GM12873 (cell line): ENCODE results near the gene KRTAP24-1.

Source experiments
- CTCF ChIP-seq: IDR thresholded peaks from 2 replicates; pipeline ENCODE4 v1.5.1; 2012; ENCODE audit warnings: low read depth, mild to moderate bottlenecking, moderate library complexity, low read length, control low read depth; ENCODE audit not compliant: insufficient read depth; ENCODE audit errors: missing control alignments

Gene KRTAP24-1

DNA sequence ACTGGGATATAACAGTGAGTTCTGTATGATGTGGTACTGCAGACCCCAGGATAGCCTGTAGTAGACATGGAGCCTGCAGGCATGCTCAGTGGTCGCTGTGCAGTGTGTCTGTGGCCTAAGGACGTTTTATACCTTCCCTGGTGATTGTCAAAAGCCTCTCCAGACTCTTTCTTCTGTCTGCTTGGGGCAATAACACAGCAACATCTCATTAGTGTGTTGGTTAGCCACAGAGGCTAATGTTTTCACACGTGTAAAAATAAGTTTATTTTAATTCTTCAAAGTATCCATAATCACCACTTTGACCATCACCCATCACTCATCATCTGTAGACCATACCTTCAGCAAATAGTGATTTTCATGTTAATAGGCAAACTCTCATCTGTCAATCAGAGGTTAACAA is at the start of gene KRTAP24-1:
Gene KRTAP24-1, minus strand, starts transcription at position 101 of the 400 bp plus-strand sequence. Its CDS starts 18 bp downstream, at position 83.
- no peak for TF ChIP-seq CTCF

GRCh38 chr21:30329203-30329875 is 46.6 kb upstream of the KRTAP24-1 start:
- TF ChIP-seq CTCF, result no peak

DNA sequence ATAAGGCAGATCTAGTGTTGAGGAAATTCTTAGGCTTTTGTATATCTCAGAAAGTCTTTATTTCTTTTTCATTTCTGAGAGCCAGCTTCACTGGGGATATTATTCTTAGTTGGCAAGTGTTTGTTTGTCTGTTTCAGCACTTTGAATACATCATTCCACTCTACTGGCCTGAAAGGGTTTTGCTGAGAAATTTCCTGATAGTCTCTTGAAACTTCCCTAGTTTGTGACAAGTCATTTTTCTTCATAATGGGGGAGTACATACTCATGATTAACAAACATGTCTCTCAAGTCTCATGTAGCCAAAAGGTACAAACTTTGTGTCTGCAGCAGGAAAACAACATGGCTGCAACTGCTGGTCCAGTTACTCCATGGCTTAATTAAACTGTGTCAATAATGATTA is 43.6 kb upstream of the KRTAP24-1 start:
- TF ChIP-seq CTCF, result no peak

DNA sequence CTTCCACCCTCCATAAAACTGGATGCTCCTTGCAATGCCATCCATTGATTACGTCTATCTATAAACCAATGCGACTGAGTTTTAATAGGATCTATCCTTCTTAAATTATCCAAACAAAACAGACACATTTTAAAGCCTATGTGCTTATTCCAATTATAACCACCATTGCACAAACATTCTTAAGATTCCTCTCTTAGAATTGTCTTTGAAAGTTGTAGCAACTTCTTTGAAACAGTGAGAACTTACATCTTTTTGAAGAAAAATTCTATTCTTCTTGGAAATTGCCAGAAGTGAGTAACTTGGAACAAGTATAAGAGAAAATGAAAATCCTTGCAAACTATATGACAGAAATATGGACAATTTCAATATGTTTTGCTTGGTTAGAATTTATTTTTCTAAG is 37.5 kb upstream of the KRTAP24-1 start, which contains the start of gene KRTAP26-1:
Gene KRTAP26-1, minus strand, starts transcription at position 101 of the 400 bp plus-strand sequence. CDS start 280 bp downstream, outside the sequence.
- no peak for TF ChIP-seq CTCF

- TF ChIP-seq CTCF, result no peak
Observed at GRCh38 chr21:30315701-30316100, 33.0 kb upstream of the KRTAP24-1 start.

GRCh38 chr21:30306884-30307283 is 24.1 kb upstream of the KRTAP24-1 start:
- no peak for TF ChIP-seq CTCF

- TF ChIP-seq CTCF, result no peak
Observed at GRCh38 chr21:30305136-30305535, 22.4 kb upstream of the KRTAP24-1 start.

GRCh38 chr21:30289215-30289614 is 6.5 kb upstream of the KRTAP24-1 start, which contains the start of gene KRTAP25-1:
Gene KRTAP25-1, minus strand, starts transcription at chr21:30289514. Its CDS starts 24 bp downstream, at chr21:30289490.
- TF ChIP-seq CTCF, result no peak
